Activated naive CD4-positive, alpha-beta T cell treated with anti-CD3 and anti-CD28 coated beads for 36 hours (primary cell): ENCODE measurements around the gene LRRC72. TPM values are rescaled to one million over a fixed set of nuclear protein-coding genes. Genes with fewer than 3 reads are reported as not detected.

Experiments
- CTCF ChIA-PET: fragments of 350-600 bp; sonication (Branson Sonifier 250); formaldehyde crosslinking; loops from one replicate; lab custom pipeline; 2021; ENCODE audit warnings: antibody characterized with exemption; lab: Charles Lee
- DNase-seq: peaks from one replicate; pipeline ENCODE4 v3.0.0-alpha.2; 2020
- H3K27ac Mint-ChIP-seq: one replicate; pipeline ENCODE4 v1.8.0; 2021; ENCODE audit warnings: mild to moderate bottlenecking, mixed read lengths
- H3K27me3 Mint-ChIP-seq: one replicate; pipeline ENCODE4 v1.8.0; 2021; ENCODE audit warnings: low read depth, mixed read lengths
- H3K36me3 Mint-ChIP-seq: one replicate; pipeline ENCODE4 v1.8.0; 2021; ENCODE audit warnings: low read depth, mixed read lengths
- H3K4me1 Mint-ChIP-seq: one replicate; pipeline ENCODE4 v1.8.0; 2021; ENCODE audit warnings: low read depth, mixed read lengths
- H3K4me3 Mint-ChIP-seq: one replicate; pipeline ENCODE4 v1.8.0; 2021; ENCODE audit warnings: mild to moderate bottlenecking, moderate library complexity, mixed read lengths
- H3K9me3 Mint-ChIP-seq: one replicate; pipeline ENCODE4 v1.8.0; 2021; ENCODE audit warnings: mixed read lengths
- intact Hi-C: fragments of 100-400 bp; cut with micrococcal nuclease; formaldehyde crosslinking; loops from one replicate; pipeline ENCODE4 v1.15.1; 2023
- total RNA-seq, 2 experiments: library from RNA; stranded (reverse); gene quantifications; one replicate each; pipeline ENCODE4 v1.2.3, GENCODE V29; 2021

Gene LRRC72
- total RNA-seq, 2 experiments from 2014 or later = not detected

- CTCF ChIA-PET = no interaction called here
- Mint-ChIP-seq H3K9me3 (no peaks in the 10 kb centered on the region), H3K36me3 (peaks cover 14% of the 10 kb centered on the region), H3K27me3 (no peaks in the 10 kb centered on the region), H3K4me1 (no peaks in the 10 kb centered on the region), H3K27ac (no peak overlapping the region), H3K4me3 (no peak overlapping the region)
- intact Hi-C loops = no loop called here
- DNase-seq = no peak
Measured at GRCh38 chr7:16611711-16612110, 85.1 kb downstream of the LRRC72 start.

DNA sequence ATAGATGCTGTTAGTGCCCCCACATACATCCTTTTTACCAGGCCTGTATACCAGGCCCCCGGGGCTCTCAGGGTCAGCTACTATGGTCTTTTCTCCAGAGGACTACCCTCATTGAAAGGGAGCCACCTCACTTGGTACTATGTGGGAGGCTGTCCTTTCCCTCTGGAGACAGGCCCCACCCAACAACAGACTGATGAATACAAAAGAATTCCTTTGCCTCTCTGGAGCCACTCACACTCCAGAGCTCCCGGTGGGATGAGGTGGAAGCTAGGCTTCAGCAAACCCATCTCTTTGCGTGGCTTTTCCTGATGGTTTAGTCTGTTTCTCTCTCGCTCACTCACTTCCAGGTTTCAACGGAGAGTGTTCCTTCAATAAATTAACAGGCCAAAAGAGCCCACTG is 88.6 kb downstream of the LRRC72 start:
- DNase-seq = no peak
- intact Hi-C loops = no loop called here
- no peak overlapping the region for H3K27ac Mint-ChIP-seq
- peaks cover 9% of the 10 kb centered on the region for H3K36me3 Mint-ChIP-seq
- peaks cover 11% of the 10 kb centered on the region for H3K4me1 Mint-ChIP-seq
- no peak overlapping the region for H3K4me3 Mint-ChIP-seq
- no peaks in the 10 kb centered on the region for H3K9me3 Mint-ChIP-seq
- CTCF ChIA-PET = no interaction called here
- no peaks in the 10 kb centered on the region for H3K27me3 Mint-ChIP-seq

DNA sequence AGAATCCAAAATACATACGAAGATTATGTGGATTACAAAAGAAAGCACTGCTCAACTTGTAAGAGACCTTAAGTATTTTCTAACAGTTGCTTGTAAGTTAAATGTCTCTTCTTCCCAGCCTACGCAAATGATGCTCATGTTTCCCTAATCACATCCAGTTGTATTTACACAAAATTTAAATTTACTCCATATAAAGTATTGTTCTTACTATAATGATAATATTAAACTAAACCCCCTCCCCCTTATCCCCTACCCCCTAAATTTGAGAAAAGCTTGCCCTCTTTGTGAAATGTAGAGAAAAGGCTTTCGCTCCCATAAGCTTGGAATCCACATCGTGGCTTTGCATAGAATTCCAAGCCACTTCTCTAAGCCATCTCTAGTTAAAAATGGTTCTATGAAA is 89.5 kb downstream of the LRRC72 start:
- intact Hi-C loops = no loop called here
- H3K9me3 Mint-ChIP-seq = no peaks in the 10 kb centered on the region
- no peak overlapping the region for H3K4me3 Mint-ChIP-seq
- H3K27me3 Mint-ChIP-seq = no peaks in the 10 kb centered on the region
- DNase-seq = no peak
- CTCF ChIA-PET = no interaction called here
- peaks cover 7% of the 10 kb centered on the region for H3K36me3 Mint-ChIP-seq
- H3K4me1 Mint-ChIP-seq = peaks cover 13% of the 10 kb centered on the region
- H3K27ac Mint-ChIP-seq = no peak overlapping the region

- Mint-ChIP-seq H3K9me3 (no peaks in the 10 kb centered on the region), H3K4me3 (no peak overlapping the region), H3K27me3 (no peaks in the 10 kb centered on the region), H3K4me1 (peaks cover 13% of the 10 kb centered on the region), H3K36me3 (peaks cover 7% of the 10 kb centered on the region), H3K27ac (no peak overlapping the region)
- CTCF ChIA-PET = no interaction called here
- intact Hi-C loops = no loop called here
- DNase-seq = no peak
Measured at GRCh38 chr7:16616542-16616941, 89.9 kb downstream of the LRRC72 start.

DNA sequence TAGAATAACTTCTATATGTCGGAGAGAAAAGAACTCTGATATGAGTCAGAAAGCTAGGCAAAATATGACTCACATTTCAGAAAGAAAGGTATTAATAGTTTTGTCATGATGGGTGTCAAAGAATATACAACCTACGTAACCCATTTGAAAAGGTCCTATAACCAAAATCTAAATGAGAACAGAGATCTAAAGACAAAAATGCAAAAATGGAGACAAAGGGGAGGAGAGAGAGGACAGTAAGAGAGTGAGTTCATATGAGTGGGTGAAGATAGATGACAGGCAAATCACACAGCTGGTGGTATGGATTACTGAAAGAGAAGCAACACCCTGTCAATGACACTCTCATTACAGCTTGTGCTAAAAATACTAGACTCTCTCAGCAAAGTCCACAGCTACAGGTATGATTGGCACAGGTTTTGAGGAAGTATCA is 93.4 kb downstream of the LRRC72 start:
- Mint-ChIP-seq H3K9me3 (no peaks in the 10 kb centered on the region), H3K27me3 (no peaks in the 10 kb centered on the region), H3K27ac (peak overlapping the region; percentile 81), H3K36me3 (peaks cover 20% of the 10 kb centered on the region), H3K4me1 (peaks cover 13% of the 10 kb centered on the region), H3K4me3 (peak overlapping the region; percentile 23)
- CTCF ChIA-PET = interaction anchor here (1.4 kb wide), 1 partner anchor 24 kb away, joined by 4 read pairs; no protein-coding TSS in a partner anchor
- intact Hi-C loops = loop anchor here (1.0 to 2.0 kb wide), 8 partner anchors 25 to 679 kb away; partner anchors contain the start of genes AHR and ANKMY2
- DNase-seq = peak; percentile 33

DNA sequence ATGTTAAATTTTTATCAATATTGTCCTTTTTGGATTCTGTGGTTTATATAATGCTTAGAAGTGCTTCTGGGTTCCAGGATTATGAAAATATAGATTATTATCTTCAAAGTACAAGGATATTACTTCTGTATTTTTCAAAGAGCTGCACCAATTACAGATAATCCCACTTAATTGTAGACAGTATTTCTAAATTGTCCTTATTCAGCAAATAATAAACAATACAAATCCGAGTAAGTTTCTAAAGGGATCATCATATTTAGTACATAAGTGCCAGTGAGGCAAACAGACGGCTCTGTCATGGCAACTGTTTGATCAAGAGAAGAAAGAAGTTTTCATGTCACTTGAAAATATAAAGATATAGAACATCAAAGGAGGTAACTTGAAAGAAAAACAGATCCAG is 99.8 kb downstream of the LRRC72 start:
- no peaks in the 10 kb centered on the region for H3K9me3 Mint-ChIP-seq
- H3K27ac Mint-ChIP-seq = no peak overlapping the region
- H3K4me3 Mint-ChIP-seq = no peak overlapping the region
- no peaks in the 10 kb centered on the region for H3K27me3 Mint-ChIP-seq
- CTCF ChIA-PET = interaction anchor here (0.9 kb wide), 1 partner anchor 9 kb away, joined by 3 read pairs; no protein-coding TSS in a partner anchor
- H3K4me1 Mint-ChIP-seq = no peaks in the 10 kb centered on the region
- no peak for DNase-seq
- peaks cover 15% of the 10 kb centered on the region for H3K36me3 Mint-ChIP-seq
- intact Hi-C loops = no loop called here

GRCh38 chr7:16627236-16627635 is 100.6 kb downstream of the LRRC72 start:
- no peak for DNase-seq
- Mint-ChIP-seq H3K4me1 (no peaks in the 10 kb centered on the region), H3K9me3 (no peaks in the 10 kb centered on the region), H3K27me3 (no peaks in the 10 kb centered on the region), H3K27ac (no peak overlapping the region), H3K36me3 (peaks cover 12% of the 10 kb centered on the region), H3K4me3 (no peak overlapping the region)
- intact Hi-C loops = no loop called here
- CTCF ChIA-PET = interaction anchor here (0.7 to 0.9 kb wide), 2 partner anchors 8 to 18 kb away, joined by 3 read pairs; partner anchors contain the start of genes ANKMY2 and BZW2

DNA sequence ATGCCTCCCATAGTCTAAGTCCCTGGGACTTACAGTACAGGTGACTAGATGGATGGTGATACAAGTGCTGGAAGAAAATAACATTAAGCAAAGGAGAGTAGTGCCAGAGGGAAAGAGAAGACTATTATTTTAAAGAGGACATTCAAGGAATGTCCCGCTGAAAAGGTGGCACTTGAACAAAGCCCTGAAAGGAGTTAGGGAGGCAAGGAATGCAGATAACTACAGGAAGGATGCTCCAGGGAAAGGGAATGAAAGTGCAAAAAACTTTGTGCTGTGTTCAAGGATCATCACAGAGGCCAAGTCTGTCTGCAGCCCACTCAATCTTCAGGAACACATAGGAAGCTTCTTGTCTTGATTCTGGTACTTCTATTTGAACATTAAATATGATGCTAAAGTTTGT is 104.0 kb downstream of the LRRC72 start:
- H3K4me1 Mint-ChIP-seq = no peaks in the 10 kb centered on the region
- intact Hi-C loops = no loop called here
- no peaks in the 10 kb centered on the region for H3K9me3 Mint-ChIP-seq
- DNase-seq = no peak
- no peak overlapping the region for H3K27ac Mint-ChIP-seq
- no peaks in the 10 kb centered on the region for H3K27me3 Mint-ChIP-seq
- CTCF ChIA-PET = interaction anchor here (0.6 kb wide), 1 partner anchor 17 kb away, joined by 3 read pairs; no protein-coding TSS in a partner anchor
- no peak overlapping the region for H3K4me3 Mint-ChIP-seq
- peaks cover 10% of the 10 kb centered on the region for H3K36me3 Mint-ChIP-seq

Other genes with a start within 250 kb of the LRRC72 start
- under 1 TPM; 0.37 to 0.38 TPM for gene CRPPA, start 105.3 kb upstream of the LRRC72 start, total RNA-seq
- gene SOSTDC1, start 61.1 kb upstream of the LRRC72 start, total RNA-seq = not detected
- gene ANKMY2, start 118.9 kb downstream of the LRRC72 start, total RNA-seq = 1 to 10 TPM; 4.6 to 4.7 TPM
- 100 to 1,000 TPM; 118 to 122 TPM for gene BZW2, start 119.4 kb downstream of the LRRC72 start, total RNA-seq
- under 1 TPM; 0.35 to 0.52 TPM for gene TSPAN13, start 226.9 kb downstream of the LRRC72 start, total RNA-seq